SKM-1 (cell line): Measurements from ENCODE around the gene UBE2J1.
A peak's percentile ranks its signal among the peaks of the same experiment; 100 is the strongest.

Experiments used
- DNase-seq: peaks from one replicate; lab custom pipeline; 2025; ENCODE audit not compliant: unreplicated experiment; lab: John Stamatoyannopoulos, UW

The UBE2J1 gene

GRCh38 chr6:89291256-89291819, 61.2 kb downstream of the UBE2J1 start:
- no peak for DNase-seq

- no peak for DNase-seq
These were observed 61.9 kb downstream of the UBE2J1 start for GRCh38 chr6:89290401-89291155.

GRCh38 chr6:89289710-89290109, 62.8 kb downstream of the UBE2J1 start:
- no peak for DNase-seq

GRCh38 chr6:89287351-89288028, 65.0 kb downstream of the UBE2J1 start:
- DNase-seq = no peak

GRCh38 chr6:89286516-89286915, 66.0 kb downstream of the UBE2J1 start:
- no peak for DNase-seq

- DNase-seq = no peak
These were observed 67.4 kb downstream of the UBE2J1 start for GRCh38 chr6:89284963-89285735.

GRCh38 chr6:89284081-89284480, 68.4 kb downstream of the UBE2J1 start:
- no peak for DNase-seq

- no peak for DNase-seq
These were observed 69.8 kb downstream of the UBE2J1 start for GRCh38 chr6:89282749-89283148.

- peak; percentile 77 for DNase-seq
These were observed 70.7 kb downstream of the UBE2J1 start for GRCh38 chr6:89281779-89282246.

- DNase-seq = no peak
These were observed 73.6 kb downstream of the UBE2J1 start for GRCh38 chr6:89278956-89279355.
